Measurements from ENCODE around the gene LHX4.

DNA sequence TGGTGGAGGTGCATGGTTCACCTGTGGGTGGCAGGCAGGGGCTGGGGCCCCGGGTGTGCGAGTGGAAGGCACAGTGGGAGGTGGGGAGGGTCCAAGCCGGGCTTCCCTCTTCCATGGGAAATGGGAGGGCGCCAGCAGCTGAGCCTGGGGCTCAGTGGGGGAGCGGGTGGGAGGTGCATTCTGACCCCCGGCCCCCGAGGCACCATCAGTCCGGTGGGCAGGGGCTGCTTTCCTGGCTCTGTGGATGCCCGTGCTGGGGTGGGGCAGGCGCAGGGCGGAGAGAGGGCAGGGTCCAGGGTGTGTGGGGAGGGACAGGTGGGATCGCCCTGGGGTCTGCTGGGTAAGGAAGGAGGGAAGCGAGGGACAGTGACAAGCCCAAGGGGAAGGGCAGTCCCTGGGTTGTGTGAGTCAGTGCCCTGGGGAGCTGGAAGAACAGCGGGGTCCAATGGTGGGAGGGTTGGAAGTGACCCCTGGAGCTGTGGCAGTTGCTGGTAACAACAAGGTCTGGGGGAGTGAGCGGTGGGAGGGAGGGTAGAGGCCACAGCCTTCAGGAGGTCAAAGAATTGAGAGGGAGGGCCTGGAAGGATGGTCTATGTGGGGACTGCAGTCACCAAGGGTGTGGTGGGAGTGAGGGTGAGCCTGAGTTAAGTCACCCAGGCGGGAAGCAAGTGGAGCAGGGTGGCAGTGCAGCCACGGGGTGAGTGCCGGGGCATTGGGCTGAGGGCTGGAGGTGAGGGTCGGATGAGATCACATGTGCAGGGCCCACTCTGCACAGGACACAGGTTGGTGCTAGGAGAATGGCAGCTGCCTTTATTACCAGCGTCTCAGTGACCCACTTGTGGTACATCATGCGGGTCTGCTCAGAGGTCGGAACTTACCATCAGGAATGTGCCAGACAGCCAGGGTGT is 29.6 kb downstream of the LHX4 start:
- TF ChIP-seq, protein P1, sequence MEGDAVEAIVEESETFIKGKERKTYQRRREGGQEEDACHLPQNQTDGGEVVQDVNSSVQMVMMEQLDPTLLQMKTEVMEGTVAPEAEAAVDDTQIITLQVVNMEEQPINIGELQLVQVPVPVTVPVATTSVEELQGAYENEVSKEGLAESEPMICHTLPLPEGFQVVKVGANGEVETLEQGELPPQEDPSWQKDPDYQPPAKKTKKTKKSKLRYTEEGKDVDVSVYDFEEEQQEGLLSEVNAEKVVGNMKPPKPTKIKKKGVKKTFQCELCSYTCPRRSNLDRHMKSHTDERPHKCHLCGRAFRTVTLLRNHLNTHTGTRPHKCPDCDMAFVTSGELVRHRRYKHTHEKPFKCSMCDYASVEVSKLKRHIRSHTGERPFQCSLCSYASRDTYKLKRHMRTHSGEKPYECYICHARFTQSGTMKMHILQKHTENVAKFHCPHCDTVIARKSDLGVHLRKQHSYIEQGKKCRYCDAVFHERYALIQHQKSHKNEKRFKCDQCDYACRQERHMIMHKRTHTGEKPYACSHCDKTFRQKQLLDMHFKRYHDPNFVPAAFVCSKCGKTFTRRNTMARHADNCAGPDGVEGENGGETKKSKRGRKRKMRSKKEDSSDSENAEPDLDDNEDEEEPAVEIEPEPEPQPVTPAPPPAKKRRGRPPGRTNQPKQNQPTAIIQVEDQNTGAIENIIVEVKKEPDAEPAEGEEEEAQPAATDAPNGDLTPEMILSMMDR (IDR thresholded peaks at IDR 0.05 in 8 of 11, conservative IDR thresholded peaks at IDR 0.05 in 3 of 11) = no peak
- TF ChIP-seq POLR2A (IDR thresholded peaks at IDR 0.05) (no peak), POLR2AphosphoS5 (IDR thresholded peaks at IDR 0.05) (no peak)
